22Rv1 (cell line): ENCODE data around the gene OXNAD1.

Experiments used
- ZFX ChIP-seq: fragments of 450-650 bp; IDR thresholded peaks from 2 replicates; pipeline ENCODE4 v1.6.1; 2017; ENCODE audit warnings: antibody characterized with exemption, borderline replicate concordance
- TF ChIP-seq, protein P1 (sequence below): fragments of 450-650 bp; IDR thresholded peaks from 2 replicates; pipeline ENCODE4 v1.5.1; 2017; ENCODE audit warnings: mild to moderate bottlenecking

DNA sequence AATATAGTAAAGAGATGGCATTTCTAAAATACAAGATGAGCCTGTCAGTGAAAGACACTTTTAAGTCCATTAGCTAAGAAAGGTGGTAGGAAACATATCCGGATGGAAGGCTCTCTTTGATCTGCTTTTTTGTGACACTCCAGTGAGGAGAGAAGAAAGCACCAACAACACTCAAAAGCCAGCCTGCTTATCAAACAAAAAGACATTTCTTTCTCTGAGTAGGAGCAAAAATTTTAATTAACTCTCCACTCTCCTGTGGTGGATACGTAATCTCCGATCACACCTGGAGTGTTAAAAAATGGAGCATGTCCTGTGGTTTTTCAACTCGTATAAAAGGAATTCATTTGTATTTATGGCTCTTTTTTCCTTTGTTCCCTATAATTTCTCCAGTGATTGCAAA is 65.3 kb downstream of the OXNAD1 start:
- TF ChIP-seq, protein P1, sequence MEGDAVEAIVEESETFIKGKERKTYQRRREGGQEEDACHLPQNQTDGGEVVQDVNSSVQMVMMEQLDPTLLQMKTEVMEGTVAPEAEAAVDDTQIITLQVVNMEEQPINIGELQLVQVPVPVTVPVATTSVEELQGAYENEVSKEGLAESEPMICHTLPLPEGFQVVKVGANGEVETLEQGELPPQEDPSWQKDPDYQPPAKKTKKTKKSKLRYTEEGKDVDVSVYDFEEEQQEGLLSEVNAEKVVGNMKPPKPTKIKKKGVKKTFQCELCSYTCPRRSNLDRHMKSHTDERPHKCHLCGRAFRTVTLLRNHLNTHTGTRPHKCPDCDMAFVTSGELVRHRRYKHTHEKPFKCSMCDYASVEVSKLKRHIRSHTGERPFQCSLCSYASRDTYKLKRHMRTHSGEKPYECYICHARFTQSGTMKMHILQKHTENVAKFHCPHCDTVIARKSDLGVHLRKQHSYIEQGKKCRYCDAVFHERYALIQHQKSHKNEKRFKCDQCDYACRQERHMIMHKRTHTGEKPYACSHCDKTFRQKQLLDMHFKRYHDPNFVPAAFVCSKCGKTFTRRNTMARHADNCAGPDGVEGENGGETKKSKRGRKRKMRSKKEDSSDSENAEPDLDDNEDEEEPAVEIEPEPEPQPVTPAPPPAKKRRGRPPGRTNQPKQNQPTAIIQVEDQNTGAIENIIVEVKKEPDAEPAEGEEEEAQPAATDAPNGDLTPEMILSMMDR, result no peak
- no peak for TF ChIP-seq ZFX
